Breast epithelium (tissue), 4 donors: ENCODE data around the gene IQGAP1. TPM values are rescaled to one million over a fixed set of nuclear protein-coding genes. Genes with fewer than 3 reads are reported as not detected.

Source experiments
- DNase-seq, 2 donors: peaks; one replicate each; pipeline ENCODE4 v3.0.0-alpha.2; 2019; ENCODE audit warnings: low spot score in 2 of 2
- H3K27ac ChIP-seq, 2 donors: fragments of 200-600 bp; sonication (generic) in 1 of 2; one replicate each; pipeline ENCODE4 v1.5.1; 2016 to 2019; ENCODE audit warnings: mild to moderate bottlenecking in 1 of 2
- H3K27me3 ChIP-seq, 2 donors: fragments of 200-600 bp; sonication (generic) in 1 of 2; one replicate each; pipeline versions ENCODE4 v1.5.1 to v1.6.0; 2017 to 2019; ENCODE audit warnings: control low read depth in 1 of 2, mild to moderate bottlenecking in 1 of 2
- H3K36me3 ChIP-seq: fragments of 200-600 bp; one replicate; pipeline ENCODE4 v1.5.1; 2019
- H3K4me1 ChIP-seq, 2 donors: fragments of 200-600 bp; sonication (generic); one replicate each; pipeline ENCODE4 v1.5.1; 2016 to 2019; ENCODE audit warnings: control low read depth in 1 of 2
- H3K4me3 ChIP-seq, 3 donors: fragments of 200-600 bp; sonication (generic); 1 replicate in 2 of 3; 2 replicates in 1 of 3; pipeline ENCODE4 v1.5.1; 2016 to 2019; ENCODE audit warnings: mild to moderate bottlenecking in 3 of 3, moderate library complexity in 2 of 3
- H3K9me3 ChIP-seq, 2 donors: fragments of 200-600 bp; sonication (generic) in 1 of 2; one replicate each; pipeline ENCODE4 v1.5.1; 2016 to 2019; ENCODE audit warnings: control low read depth in 1 of 2
- POLR2A ChIP-seq: fragments of 450-650 bp; IDR thresholded peaks from one replicate; pipeline ENCODE4 v1.6.1; 2016; ENCODE audit warnings: antibody characterized with exemption, mild to moderate bottlenecking, moderate library complexity
- POLR2AphosphoS5 ChIP-seq, 3 donors: sonication (generic); formaldehyde crosslinking; IDR thresholded peaks; one replicate each; pipeline ENCODE4 v1.6.1; 2017; ENCODE audit warnings: antibody characterized with exemption in 3 of 3
- intact Hi-C: fragments of 100-400 bp; cut with DNase I; formaldehyde crosslinking; loops from one replicate; pipeline ENCODE4 v1.15.1; 2023; ENCODE audit warnings: low total_unique reads
- total RNA-seq, 3 donors: library from RNA; depleted of rRNA; stranded (reverse); fragments of >200 nt; gene quantifications; one replicate each; pipeline ENCODE4 v1.1.0, GENCODE V29; 2016
- TF ChIP-seq, protein P1 (sequence below), 3 donors: fragments of 450-650 bp; IDR thresholded peaks; one replicate each; pipeline ENCODE4 v1.5.1; 2016 to 2017; ENCODE audit warnings: antibody characterized with exemption in 3 of 3, mild to moderate bottlenecking in 3 of 3, moderate library complexity in 3 of 3

The IQGAP1 gene
- total RNA-seq, 3 donors from 2014 or later, result 244 to 387 (median 288) TPM

DNA sequence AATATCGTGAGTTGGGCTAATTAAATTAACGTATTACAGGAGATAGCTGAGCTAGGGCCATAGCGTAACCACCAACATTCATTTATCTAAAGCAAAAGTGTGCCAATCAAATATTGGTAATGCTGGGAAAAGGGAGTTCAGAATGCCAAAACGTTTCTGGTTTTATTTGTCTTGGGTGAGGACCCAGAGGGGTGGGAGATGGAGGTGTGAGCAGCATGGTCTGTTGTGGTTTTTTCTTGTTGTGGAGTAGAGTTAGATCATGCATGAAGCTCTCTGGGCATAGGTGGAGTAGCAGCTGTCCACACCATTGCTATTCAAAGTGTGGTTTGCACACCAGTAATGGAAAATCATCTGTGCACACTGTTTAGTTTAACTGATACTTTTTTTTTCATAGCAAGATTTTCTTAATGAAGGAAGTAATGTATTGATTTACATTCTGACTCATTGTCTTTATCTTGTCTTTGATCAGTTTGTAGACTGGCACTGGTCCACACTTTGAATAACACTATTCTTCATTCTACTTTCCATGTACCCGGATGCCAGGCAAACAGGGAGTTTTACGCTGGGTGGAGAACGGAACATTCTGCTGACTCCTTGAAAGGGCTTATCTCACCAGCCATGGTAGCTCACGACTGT, 90.9 kb downstream of the IQGAP1 start:
- Histone ChIP-seq H3K27ac (peak overlapping the region; percentile 39 to 64), H3K4me1 (peaks cover 0 to 4% of the 10 kb centered on the region in 2 donors), H3K36me3 (peaks cover 4% of the 10 kb centered on the region), H3K9me3 (no peaks in the 10 kb centered on the region), H3K27me3 (no peaks in the 10 kb centered on the region), H3K4me3 (no peak overlapping the region)
- intact Hi-C loops, result no loop called here
- no peak for TF ChIP-seq POLR2AphosphoS5 (IDR thresholded peaks at IDR 0.05)
- TF ChIP-seq POLR2A, result no peak
- TF ChIP-seq, protein P1, sequence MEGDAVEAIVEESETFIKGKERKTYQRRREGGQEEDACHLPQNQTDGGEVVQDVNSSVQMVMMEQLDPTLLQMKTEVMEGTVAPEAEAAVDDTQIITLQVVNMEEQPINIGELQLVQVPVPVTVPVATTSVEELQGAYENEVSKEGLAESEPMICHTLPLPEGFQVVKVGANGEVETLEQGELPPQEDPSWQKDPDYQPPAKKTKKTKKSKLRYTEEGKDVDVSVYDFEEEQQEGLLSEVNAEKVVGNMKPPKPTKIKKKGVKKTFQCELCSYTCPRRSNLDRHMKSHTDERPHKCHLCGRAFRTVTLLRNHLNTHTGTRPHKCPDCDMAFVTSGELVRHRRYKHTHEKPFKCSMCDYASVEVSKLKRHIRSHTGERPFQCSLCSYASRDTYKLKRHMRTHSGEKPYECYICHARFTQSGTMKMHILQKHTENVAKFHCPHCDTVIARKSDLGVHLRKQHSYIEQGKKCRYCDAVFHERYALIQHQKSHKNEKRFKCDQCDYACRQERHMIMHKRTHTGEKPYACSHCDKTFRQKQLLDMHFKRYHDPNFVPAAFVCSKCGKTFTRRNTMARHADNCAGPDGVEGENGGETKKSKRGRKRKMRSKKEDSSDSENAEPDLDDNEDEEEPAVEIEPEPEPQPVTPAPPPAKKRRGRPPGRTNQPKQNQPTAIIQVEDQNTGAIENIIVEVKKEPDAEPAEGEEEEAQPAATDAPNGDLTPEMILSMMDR (IDR thresholded peaks at IDR 0.05), result no peak
- no peak for DNase-seq

DNA sequence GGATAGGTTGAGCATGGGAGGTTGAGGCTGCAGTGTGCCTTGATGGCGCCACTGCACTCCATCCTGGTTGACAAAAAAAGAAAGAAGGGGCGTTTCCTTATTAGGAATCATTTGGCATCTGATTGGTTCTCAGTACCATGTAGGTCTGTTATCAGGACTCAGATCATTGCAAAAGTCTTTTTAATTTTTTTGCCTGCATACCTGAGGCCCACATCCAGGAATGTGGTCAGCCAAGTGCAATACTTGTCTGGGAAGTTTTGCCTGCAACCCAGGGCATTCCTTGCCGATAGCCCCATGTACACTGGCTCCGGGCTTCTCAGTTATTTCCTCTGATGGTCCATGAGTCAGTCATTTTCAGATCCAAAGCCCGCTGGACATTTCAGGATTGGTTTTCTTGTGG, 91.6 kb downstream of the IQGAP1 start:
- H3K27me3 ChIP-seq, result no peaks in the 10 kb centered on the region
- no peaks in the 10 kb centered on the region for H3K9me3 ChIP-seq
- TF ChIP-seq POLR2A, result no peak
- TF ChIP-seq POLR2AphosphoS5 (IDR thresholded peaks at IDR 0.05), result peak in 1 of 3 donors; percentile 36
- TF ChIP-seq, protein P1 (IDR thresholded peaks at IDR 0.05), result no peak
- H3K4me1 ChIP-seq, result peaks cover 0 to 4% of the 10 kb centered on the region in 2 donors
- intact Hi-C loops, result no loop called here
- H3K36me3 ChIP-seq, result no peaks in the 10 kb centered on the region
- H3K4me3 ChIP-seq, result no peak overlapping the region
- DNase-seq, result peak; percentile 58 to 73
- peak overlapping the region in 1 of 2 donors; percentile 64 for H3K27ac ChIP-seq

DNA sequence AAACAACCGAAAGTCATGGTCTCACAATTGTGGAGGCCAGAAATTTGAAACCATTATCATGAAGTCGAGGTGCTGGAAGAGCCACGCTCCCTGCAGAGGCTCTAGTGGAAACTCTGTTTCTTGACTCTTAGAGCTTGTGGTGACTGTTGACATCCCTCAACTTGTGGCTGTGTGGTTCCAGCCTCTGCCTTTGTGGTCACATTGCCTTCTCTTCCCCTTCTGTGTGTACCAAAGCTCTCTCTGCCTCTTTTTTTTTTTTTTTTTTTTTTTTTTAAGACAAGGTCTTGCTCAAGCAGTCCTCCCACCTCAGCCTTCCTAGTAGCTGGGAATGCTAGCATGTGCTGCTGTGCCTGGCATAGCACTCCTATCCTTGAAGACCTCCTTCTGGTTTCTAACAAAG, 93.0 kb downstream of the IQGAP1 start:
- TF ChIP-seq, protein P1 (IDR thresholded peaks at IDR 0.05), result no peak
- TF ChIP-seq POLR2AphosphoS5 (IDR thresholded peaks at IDR 0.05) (no peak), POLR2A (no peak)
- peaks cover 0 to 4% of the 10 kb centered on the region in 2 donors for H3K4me1 ChIP-seq
- intact Hi-C loops, result no loop called here
- DNase-seq, result no peak
- peak overlapping the region; percentile 30 to 58 for H3K27ac ChIP-seq
- no peak overlapping the region for H3K4me3 ChIP-seq
- H3K9me3 ChIP-seq, result no peaks in the 10 kb centered on the region
- H3K36me3 ChIP-seq, result no peaks in the 10 kb centered on the region
- no peaks in the 10 kb centered on the region for H3K27me3 ChIP-seq

DNA sequence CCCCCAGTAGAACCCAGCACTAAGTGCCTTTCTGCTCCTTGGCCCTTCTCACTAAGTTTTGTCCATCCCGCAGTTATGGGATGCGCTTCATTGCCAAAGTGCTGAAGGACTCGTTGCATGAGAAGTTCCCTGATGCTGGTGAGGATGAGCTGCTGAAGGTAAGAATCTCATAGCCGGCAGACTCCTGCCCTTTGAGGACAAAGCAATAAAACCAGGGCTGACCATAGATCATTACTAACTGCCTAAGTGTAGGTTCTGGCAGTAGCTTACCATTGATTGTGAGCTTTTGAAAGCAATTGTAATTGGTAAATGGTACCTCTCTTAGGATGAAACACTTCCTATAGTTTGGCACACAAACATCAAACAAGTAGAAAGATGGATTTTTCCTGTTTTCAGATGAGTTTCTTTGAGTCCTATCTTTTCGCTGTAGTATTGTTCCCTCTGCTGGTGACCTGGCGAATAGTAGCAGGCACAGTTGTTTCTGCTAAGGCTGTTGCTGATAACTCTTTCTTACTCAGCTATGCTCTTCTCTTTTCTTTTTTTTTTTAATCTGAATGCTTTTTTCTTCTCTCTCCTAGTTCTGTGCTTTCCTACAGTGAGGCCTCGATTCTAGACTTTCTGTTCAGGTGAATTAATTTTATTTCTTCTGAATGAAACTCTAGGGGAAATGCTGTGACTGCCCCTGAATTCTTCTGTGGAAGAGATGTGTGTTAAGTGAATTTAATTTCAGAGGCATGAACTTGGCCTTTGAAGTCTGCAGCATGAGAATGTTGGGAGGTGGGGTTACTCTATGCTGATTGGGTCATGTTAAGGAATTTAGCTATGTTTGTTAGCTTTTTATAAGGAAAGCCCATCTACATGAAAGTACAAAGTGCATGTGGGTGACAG, 94.3 kb downstream of the IQGAP1 start:
- no peaks in the 10 kb centered on the region for H3K9me3 ChIP-seq
- peak overlapping the region; percentile 28 to 58 for H3K27ac ChIP-seq
- H3K27me3 ChIP-seq, result no peaks in the 10 kb centered on the region
- no peak for DNase-seq
- no peaks in the 10 kb centered on the region for H3K36me3 ChIP-seq
- TF ChIP-seq POLR2AphosphoS5 (IDR thresholded peaks at IDR 0.05) (peak in 1 of 3 donors; percentile 19), POLR2A (no peak)
- TF ChIP-seq, protein P1 (IDR thresholded peaks at IDR 0.05), result peak; percentile 71 to 77 (median 75)
- no peak overlapping the region for H3K4me3 ChIP-seq
- peaks cover 0 to 4% of the 10 kb centered on the region in 2 donors for H3K4me1 ChIP-seq
- intact Hi-C loops, result no loop called here

DNA sequence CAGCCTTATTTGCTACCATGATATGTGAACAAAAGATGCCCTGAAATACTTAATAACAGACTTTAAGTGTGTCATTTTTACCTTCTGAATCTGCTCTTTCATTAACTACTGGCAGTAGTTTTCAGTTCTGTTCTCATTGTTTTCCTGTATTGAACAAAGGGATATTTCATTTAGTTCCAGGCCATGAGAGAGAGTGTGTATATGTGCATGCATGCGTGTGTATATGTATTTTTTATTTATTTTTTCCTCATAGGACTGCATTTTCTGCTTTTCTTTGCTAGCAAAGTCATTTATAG, 94.9 kb downstream of the IQGAP1 start:
- no peaks in the 10 kb centered on the region for H3K36me3 ChIP-seq
- H3K4me1 ChIP-seq, result peaks cover 0 to 4% of the 10 kb centered on the region in 2 donors
- intact Hi-C loops, result no loop called here
- H3K4me3 ChIP-seq, result no peak overlapping the region
- peak overlapping the region in 1 of 2 donors; percentile 58 for H3K27ac ChIP-seq
- TF ChIP-seq POLR2AphosphoS5 (IDR thresholded peaks at IDR 0.05), result no peak
- TF ChIP-seq, protein P1 (IDR thresholded peaks at IDR 0.05), result no peak
- TF ChIP-seq POLR2A, result no peak
- no peaks in the 10 kb centered on the region for H3K9me3 ChIP-seq
- DNase-seq, result no peak
- H3K27me3 ChIP-seq, result no peaks in the 10 kb centered on the region
